ENCODE data around the gene NRCAM. TPM values are rescaled to one million over a fixed set of nuclear protein-coding genes. Genes with fewer than 3 reads are reported as not detected.
A peak's percentile ranks its signal among the peaks of the same experiment; 100 is the strongest.
"Not testable (repeated sequence)": the region's sequence is repeated elsewhere in the genome, so short reads cannot be mapped to it uniquely, and the experiment has no call there.

NRCAM gene
- total RNA-seq, 1 donor from 2014 or later: 1.1 TPM

- DNase-seq (ENCODE audit: low spot score): no peak
- no peak for ATAC-seq
Measured at GRCh38 chr7:108404509-108405420, 51.5 kb downstream of the NRCAM start.

GRCh38 chr7:108403597-108404217, 52.5 kb downstream of the NRCAM start:
- ATAC-seq (no peak), DNase-seq (ENCODE audit: low spot score) (no peak)

- no peak for ATAC-seq
- no peak for DNase-seq (ENCODE audit: low spot score)
Measured at GRCh38 chr7:108402865-108403264, 53.4 kb downstream of the NRCAM start.

GRCh38 chr7:108396080-108396479, 60.2 kb downstream of the NRCAM start:
- DNase-seq (ENCODE audit: low spot score) (no peak), ATAC-seq (no peak)

- ATAC-seq: no peak
- no peak for DNase-seq (ENCODE audit: low spot score)
Measured at GRCh38 chr7:108395426-108395825, 60.8 kb downstream of the NRCAM start.

- ATAC-seq; DNase-seq (ENCODE audit: low spot score): not testable (repeated sequence)
Measured at GRCh38 chr7:108393097-108393496, 63.1 kb downstream of the NRCAM start.

- not testable (repeated sequence) for ATAC-seq
Measured at GRCh38 chr7:108387686-108388085, 68.5 kb downstream of the NRCAM start.

GRCh38 chr7:108385834-108386422, 70.3 kb downstream of the NRCAM start:
- ATAC-seq: no peak
- no peak for DNase-seq (ENCODE audit: low spot score)

More at GRCh38 chr7:108387686-108388085, 68.5 kb downstream of the NRCAM start:
- not testable (repeated sequence) for DNase-seq (ENCODE audit: low spot score)

GRCh38 chr7:108384716-108385483, 71.3 kb downstream of the NRCAM start:
- ATAC-seq (peak; percentile 38), DNase-seq (ENCODE audit: low spot score) (no peak)

- no peak for ATAC-seq
- no peak for DNase-seq (ENCODE audit: low spot score)
Measured at GRCh38 chr7:108382932-108383331, 73.3 kb downstream of the NRCAM start.

GRCh38 chr7:108380517-108380916, 75.7 kb downstream of the NRCAM start:
- DNase-seq (ENCODE audit: low spot score): no peak
- no peak for ATAC-seq

GRCh38 chr7:108376206-108376605, 80.0 kb downstream of the NRCAM start:
- ATAC-seq (no peak), DNase-seq (ENCODE audit: low spot score) (no peak)

GRCh38 chr7:108375668-108376067, 80.6 kb downstream of the NRCAM start:
- no peak for DNase-seq (ENCODE audit: low spot score)
- no peak for ATAC-seq

- no peak for DNase-seq (ENCODE audit: low spot score)
- ATAC-seq: no peak
Measured at GRCh38 chr7:108374899-108375298, 81.3 kb downstream of the NRCAM start.

GRCh38 chr7:108372618-108373017, 83.6 kb downstream of the NRCAM start:
- DNase-seq (ENCODE audit: low spot score) (no peak), ATAC-seq (no peak)

GRCh38 chr7:108370616-108371015, 85.6 kb downstream of the NRCAM start:
- ATAC-seq (no peak), DNase-seq (ENCODE audit: low spot score) (no peak)

GRCh38 chr7:108368466-108368865, 87.8 kb downstream of the NRCAM start:
- no peak for ATAC-seq
- DNase-seq (ENCODE audit: low spot score): no peak

GRCh38 chr7:108367946-108368345, 88.3 kb downstream of the NRCAM start:
- ATAC-seq (no peak), DNase-seq (ENCODE audit: low spot score) (no peak)

GRCh38 chr7:108367314-108367713, 88.9 kb downstream of the NRCAM start:
- DNase-seq (ENCODE audit: low spot score) (no peak), ATAC-seq (no peak)

GRCh38 chr7:108363659-108364058, 92.6 kb downstream of the NRCAM start:
- DNase-seq (ENCODE audit: low spot score): no peak
- no peak for ATAC-seq
